Thyroid gland (tissue), 4 donors: ENCODE data around the gene BCR.
"Not testable (repeated sequence)": the region's sequence is repeated elsewhere in the genome, so short reads cannot be mapped to it uniquely, and the experiment has no call there.

Experiments used
- CTCF ChIP-seq, 6 experiments: fragments of 200-600 bp in 3 of 6; fragments of 450-650 bp in 3 of 6; sonication (generic) in 3 of 6; IDR thresholded peaks; one replicate each; pipeline ENCODE4 v1.5.1; 2016 to 2019; ENCODE audit warnings: antibody characterized with exemption in 6 of 6, mild to moderate bottlenecking in 2 of 6, inconsistent platforms in 1 of 6, moderate library complexity in 1 of 6
- POLR2A ChIP-seq, 2 donors: fragments of 450-650 bp; IDR thresholded peaks; one replicate each; pipeline ENCODE4 v1.6.1; 2017; ENCODE audit warnings: antibody characterized with exemption in 2 of 2, mild to moderate bottlenecking in 2 of 2, moderate library complexity in 1 of 2

GRCh38 chr22:23322497-23323080 is 142.3 kb downstream of the BCR start:
- not testable (repeated sequence) for TF ChIP-seq POLR2A, CTCF (IDR thresholded peaks at IDR 0.05)
